Skeletal muscle tissue (tissue), 5 donors: Measurements from ENCODE around the gene BOLA2. TPM values are rescaled to one million over a fixed set of nuclear protein-coding genes. Genes with fewer than 3 reads are reported as not detected.
"Not testable (repeated sequence)": the region's sequence is repeated elsewhere in the genome, so short reads cannot be mapped to it uniquely, and the experiment has no call there.

Experiments used
- H3K27ac ChIP-seq: one replicate; pipeline ENCODE4 v1.7.0; 2013; ENCODE audit warnings: mild to moderate bottlenecking, low read depth, low read length, inconsistent platforms
- H3K27me3 ChIP-seq, 3 donors: one replicate each; pipeline ENCODE4 v1.7.0; 2013; ENCODE audit warnings: low read length in 3 of 3; ENCODE audit not compliant: control insufficient read depth in 3 of 3, insufficient read depth in 3 of 3
- H3K36me3 ChIP-seq, 3 donors: one replicate each; pipeline ENCODE4 v1.7.0; 2013; ENCODE audit warnings: low read length in 3 of 3; ENCODE audit not compliant: control insufficient read depth in 3 of 3, insufficient read depth in 3 of 3
- H3K4me1 ChIP-seq, 3 donors: one replicate each; pipeline ENCODE4 v1.7.0; 2013; ENCODE audit warnings: low read length in 3 of 3, mild to moderate bottlenecking in 3 of 3; ENCODE audit not compliant: control insufficient read depth in 3 of 3, insufficient read depth in 3 of 3
- H3K4me3 ChIP-seq, 3 donors: one replicate each; pipeline ENCODE4 v1.7.0; 2013; ENCODE audit warnings: low read length in 3 of 3
- H3K9ac ChIP-seq, 3 donors: one replicate each; pipeline ENCODE4 v1.7.0; 2013; ENCODE audit warnings: low read length in 3 of 3, mild to moderate bottlenecking in 3 of 3, moderate library complexity in 2 of 3, low read depth in 1 of 3
- H3K9me3 ChIP-seq, 3 donors: one replicate each; pipeline ENCODE4 v1.7.0; 2013; ENCODE audit warnings: low read length in 3 of 3; ENCODE audit not compliant: control insufficient read depth in 3 of 3
- small RNA-seq: library from RNA; depleted of rRNA; stranded (forward); fragments of <200 nt; gene quantifications from one replicate; pipeline ENCODE3, GENCODE V24; 2014
- total RNA-seq: library from RNA; depleted of rRNA; stranded (reverse); fragments of >200 nt; gene quantifications from one replicate; pipeline ENCODE4 v1.2.3, GENCODE V29; 2014
- donor health status: Osteomylitis.

Gene BOLA2
- total RNA-seq, 1 donor from 2014 or later = 25.6 TPM

DNA sequence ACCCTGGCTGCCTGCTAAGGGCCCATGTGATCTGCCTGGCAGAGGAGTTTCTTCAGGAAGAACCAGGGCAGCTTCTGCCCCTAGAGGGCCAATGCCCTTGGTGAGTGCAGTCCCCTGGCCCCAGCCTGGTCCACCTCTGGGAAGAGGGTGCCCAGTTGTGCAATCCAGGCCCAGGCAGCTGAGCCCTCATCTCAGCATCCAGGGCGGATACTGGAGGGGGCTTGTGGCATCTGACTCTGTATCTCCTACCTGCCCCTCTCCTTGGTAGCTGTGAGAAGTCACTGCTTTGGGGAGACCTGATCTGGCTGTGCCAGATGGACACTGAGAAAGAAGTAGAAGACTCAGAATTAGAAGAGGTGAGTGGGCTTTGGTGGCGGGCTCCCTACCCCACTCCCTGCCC is 3.5 kb upstream of the BOLA2 start:
- not testable (repeated sequence) for H3K4me3 ChIP-seq, H3K9ac ChIP-seq, H3K4me1 ChIP-seq, H3K27ac ChIP-seq, H3K9me3 ChIP-seq, H3K36me3 ChIP-seq, H3K27me3 ChIP-seq

- H3K27me3 ChIP-seq, H3K4me1 ChIP-seq, H3K9me3 ChIP-seq, H3K9ac ChIP-seq, H3K36me3 ChIP-seq, H3K4me3 ChIP-seq, H3K27ac ChIP-seq: not testable (repeated sequence)
These were observed 677 bp upstream of the BOLA2 start for GRCh38 chr16:29454828-29455227.

DNA sequence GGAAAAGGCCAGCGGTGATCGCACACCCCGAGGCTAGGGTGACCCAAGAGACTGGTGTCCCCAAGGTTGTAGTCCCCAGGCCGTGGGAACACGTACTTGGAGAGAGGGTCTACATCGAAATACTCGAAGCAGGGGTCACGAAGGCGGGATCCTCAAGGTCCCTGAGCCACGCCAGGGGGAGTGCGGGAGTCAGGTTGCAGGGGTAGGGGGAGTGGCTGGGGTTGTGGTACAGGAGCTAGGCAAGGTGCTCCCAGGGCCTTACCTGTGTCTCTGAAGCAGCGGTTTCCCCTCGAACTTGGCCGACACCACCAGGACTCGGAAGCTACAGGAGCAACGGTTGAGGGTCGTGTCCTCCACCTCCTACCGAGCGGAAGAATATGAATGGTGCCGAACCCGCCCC is 397 bp downstream of the BOLA2 start:
- H3K4me3 ChIP-seq = not testable (repeated sequence)

GRCh38 chr16:29425390-29425789 is 28.8 kb downstream of the BOLA2 start:
- H3K4me3 ChIP-seq, H3K36me3 ChIP-seq, H3K9me3 ChIP-seq, H3K27ac ChIP-seq, H3K4me1 ChIP-seq, H3K9ac ChIP-seq, H3K27me3 ChIP-seq: not testable (repeated sequence)

More for the DNA sequence above, 397 bp downstream of the BOLA2 start:
- H3K9ac ChIP-seq, H3K27ac ChIP-seq, H3K27me3 ChIP-seq, H3K4me1 ChIP-seq, H3K36me3 ChIP-seq, H3K9me3 ChIP-seq: not testable (repeated sequence)

DNA sequence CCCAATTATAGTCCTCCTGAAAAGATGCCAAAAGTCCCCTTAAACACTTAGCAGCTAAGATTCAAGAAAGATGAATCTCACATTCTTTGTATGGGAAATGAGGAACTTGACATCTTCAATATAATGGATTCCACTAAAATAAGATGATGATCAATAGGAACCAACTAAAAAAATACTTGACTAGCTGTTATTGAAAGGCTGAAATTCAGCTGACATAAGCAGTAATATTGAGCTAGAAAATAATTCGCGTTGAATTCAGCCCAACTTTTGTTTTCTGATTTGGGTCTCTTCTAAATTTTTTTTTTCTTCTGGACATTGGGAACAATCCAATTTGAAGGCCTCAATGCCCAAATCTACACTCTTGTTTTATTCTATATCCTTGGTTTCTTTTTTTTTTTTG is 30.6 kb downstream of the BOLA2 start:
- not testable (repeated sequence) for H3K9ac ChIP-seq, H3K27me3 ChIP-seq, H3K27ac ChIP-seq, H3K4me1 ChIP-seq, H3K4me3 ChIP-seq, H3K9me3 ChIP-seq, H3K36me3 ChIP-seq

DNA sequence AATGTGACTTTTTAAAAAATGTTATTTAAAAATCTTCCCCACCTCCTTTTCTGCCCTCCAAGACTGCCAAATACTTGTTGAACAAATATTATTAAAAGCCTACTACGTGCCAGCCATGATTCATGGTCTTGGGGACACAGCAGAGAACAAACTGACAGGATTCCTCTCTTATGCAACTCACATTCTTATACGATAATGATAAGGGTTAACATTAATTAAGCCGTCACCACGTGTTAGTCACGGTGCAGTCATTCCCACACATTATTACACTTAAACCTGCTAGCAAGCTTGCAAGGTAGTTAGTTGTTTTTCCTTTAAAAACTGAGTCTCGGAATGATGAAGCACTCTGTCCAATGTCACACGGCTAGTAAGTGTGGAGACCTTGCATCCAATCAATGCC is 48.9 kb downstream of the BOLA2 start:
- not testable (repeated sequence) for H3K27me3 ChIP-seq, H3K27ac ChIP-seq, H3K4me1 ChIP-seq, H3K9ac ChIP-seq, H3K36me3 ChIP-seq, H3K9me3 ChIP-seq, H3K4me3 ChIP-seq

Small RNAs within 50 kb of the gene (small RNA-seq; reads per million reads assigned to genes)
- not detected for gene AC133555.2

Other genes with a start within 250 kb of the BOLA2 start
- not detected for gene NPIPB11, start 47.6 kb downstream of the BOLA2 start, total RNA-seq
- 2.6 TPM for gene SLX1B, start 182 bp upstream of the BOLA2 start, total RNA-seq
- 2.6 TPM for gene SULT1A4, start 5.6 kb upstream of the BOLA2 start, total RNA-seq
- 11.0 TPM for gene NPIPB12, start 52.1 kb upstream of the BOLA2 start, total RNA-seq
- 1.0 TPM for gene SPN, start 208.9 kb upstream of the BOLA2 start, total RNA-seq
- 34.4 TPM for gene QPRT, start 224.8 kb upstream of the BOLA2 start, total RNA-seq